ENCODE results near the gene NDUFA11. TPM values are rescaled to one million over a fixed set of nuclear protein-coding genes. Genes with fewer than 3 reads are reported as not detected.

NDUFA11 gene
- total and polyA plus RNA-seq, 2 of the 4 experiments (the other 2 are of a cell fraction): 375 to 1,276 TPM

DNA sequence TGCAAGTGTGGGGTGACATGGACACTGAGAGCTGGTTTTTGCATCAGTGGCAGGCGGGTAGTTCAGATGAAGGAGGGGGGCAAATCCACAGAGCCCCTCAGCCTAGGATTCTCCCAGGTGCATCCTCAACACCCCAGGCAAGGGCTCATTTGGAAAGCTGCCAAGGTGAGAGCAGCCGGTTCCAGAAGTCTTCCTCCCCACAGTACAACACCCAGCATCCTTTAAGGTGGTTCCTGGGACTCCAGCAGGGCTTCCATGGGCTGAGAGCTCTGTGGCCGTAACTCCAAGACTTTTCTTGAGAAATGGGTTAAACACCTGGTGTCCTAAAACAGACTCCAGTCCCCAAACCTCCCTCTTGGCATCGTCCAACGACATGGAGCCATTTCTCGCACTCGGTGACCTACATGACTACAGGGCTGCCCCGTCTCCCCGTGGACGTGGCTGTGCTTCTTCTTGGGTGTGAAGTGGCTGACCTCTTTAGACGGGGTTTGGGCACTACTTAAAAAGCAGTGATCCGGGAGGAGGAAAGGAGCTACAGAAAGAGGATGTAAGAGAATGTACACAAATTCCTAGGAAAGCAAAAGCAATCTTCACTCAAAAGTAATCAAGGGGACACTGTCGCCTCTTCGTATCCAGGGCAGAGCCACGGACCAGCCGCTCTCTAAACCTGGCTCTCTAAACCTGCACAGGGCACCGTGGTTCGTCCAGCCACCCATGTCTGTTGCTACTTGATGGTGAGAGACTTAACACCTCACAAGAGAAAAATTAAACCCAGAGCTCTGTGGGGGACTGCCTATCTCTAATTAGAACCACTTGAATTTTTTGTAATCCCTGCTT, 48.8 kb upstream of the NDUFA11 start:
- H3K9ac ChIP-seq (ENCODE audit: low read depth, low read length): no peak overlapping the region
- POLR2A ChIA-PET (ENCODE audit: unreplicated experiment): no interaction called here
- BruUV-seq (replicated peaks): no TSS peak

More for the DNA sequence above, 48.8 kb upstream of the NDUFA11 start:
- in situ Hi-C loops (cut with MboI; ENCODE audit: low sequenced_read_pairs) (no loop called here), intact Hi-C loops (cut with micrococcal nuclease) (no loop called here), dilution Hi-C loops (cut with HindIII; ENCODE audit: low sequenced_read_pairs, unreplicated experiment) (no loop called here)
- Histone ChIP-seq H4K20me1 (ENCODE audit: insufficient read depth, low read length) (peaks cover 75% of the 10 kb centered on the region), H3K4me2 (ENCODE audit: low read depth, low read length) (peak overlapping the region; percentile 41; the same call in 1 of the 2 replicates), H2BK20ac (ENCODE audit: low read depth, low read length) (peak overlapping the region; percentile 88), H3K56ac (ENCODE audit: extremely low read depth, insufficient read depth, low read length) (peak overlapping the region; percentile 46; the same call in 1 of the 2 replicates), H3K27me3 (ENCODE audit: control insufficient read depth, insufficient read depth, low read length) (no peaks in the 10 kb centered on the region), H3K4me1 (ENCODE audit: control insufficient read depth, insufficient read depth, low read length) (peaks cover 58% of the 10 kb centered on the region), H4K8ac (ENCODE audit: low read depth in 2 of 2, low read length in 2 of 2) (peak overlapping the region; percentile 35 to 46; a peak in 2 of 4 replicates), H3K36me3 (ENCODE audit: control insufficient read depth, insufficient read depth, low read length) (peaks cover 15% of the 10 kb centered on the region), H3K14ac (replicated peaks; ENCODE audit: low read depth, low read length) (peak overlapping the region; percentile 72), H3K27ac (ENCODE audit: insufficient read depth, low read length) (peak overlapping the region; percentile 67), H3K4ac (ENCODE audit: low read depth, low read length) (peak overlapping the region; percentile 91), H2BK5ac (ENCODE audit: low read depth, low read length, poor library complexity, severe bottlenecking) (peak overlapping the region; percentile 22), H3K23ac (ENCODE audit: low read depth, low read length) (peak overlapping the region; percentile 66), H3K79me1 (ENCODE audit: low read depth in 1 of 2, low read length in 2 of 2) (peaks cover 41 to 99% of the 10 kb centered on the region in 2 experiments), H3K9me1 (ENCODE audit: insufficient read depth, low read length) (peaks cover 45% of the 10 kb centered on the region), H4K5ac (ENCODE audit: low read depth, low read length) (peak overlapping the region; percentile 37; the same call in 1 of the 2 replicates), H2AK5ac (ENCODE audit: low read depth, low read length) (peak overlapping the region; percentile 96), H3K4me3 (ENCODE audit: insufficient read depth, low read depth, low read length) (no peak overlapping the region), H2BK120ac (ENCODE audit: low read depth, low read length) (peak overlapping the region; percentile 87), H2BK15ac (ENCODE audit: low read depth, low read length) (peak overlapping the region; percentile 89; the same call in 2 of the 3 replicates), H4K91ac (ENCODE audit: insufficient read depth, low read depth, low read length) (peak overlapping the region; percentile 64), H3K18ac (ENCODE audit: low read depth, low read length) (peak overlapping the region; percentile 25; the same call in 1 of the 2 replicates), H2AK9ac (replicated peaks; ENCODE audit: low read depth, low read length, poor library complexity) (peak overlapping the region; percentile 22), H2AFZ (replicated peaks; ENCODE audit: low read length, poor library complexity) (no peak overlapping the region), H3K9me3 (ENCODE audit: control insufficient read depth, insufficient read depth, low read length) (no peaks in the 10 kb centered on the region)
- no peak for DNase-seq
- WGBS, 2 experiments (ENCODE audit: extremely low coverage in 2 of 2, insufficient read length in 1 of 2): 60% methylated on average over 3 of the region's 18 CpGs; no CpG with 5 or more reads in 1 of the 2 experiments
- CTCF ChIA-PET: no interaction called here
- ATAC-seq (ENCODE audit: low read depth): no peak
- TF ChIP-seq CHD1 (IDR thresholded peaks at IDR 0.05; ENCODE audit: low read depth, low read length) (no peak), RCOR1 (IDR thresholded peaks at IDR 0.05; ENCODE audit: insufficient replicate concordance, low read length) (no peak), POLR2A (IDR thresholded peaks at IDR 0.05; ENCODE audit: low read depth, low read length) (no peak), MXI1 (IDR thresholded peaks at IDR 0.05; ENCODE audit: borderline replicate concordance, low read depth, low read length) (no peak)
- TF ChIP-seq, protein P1, sequence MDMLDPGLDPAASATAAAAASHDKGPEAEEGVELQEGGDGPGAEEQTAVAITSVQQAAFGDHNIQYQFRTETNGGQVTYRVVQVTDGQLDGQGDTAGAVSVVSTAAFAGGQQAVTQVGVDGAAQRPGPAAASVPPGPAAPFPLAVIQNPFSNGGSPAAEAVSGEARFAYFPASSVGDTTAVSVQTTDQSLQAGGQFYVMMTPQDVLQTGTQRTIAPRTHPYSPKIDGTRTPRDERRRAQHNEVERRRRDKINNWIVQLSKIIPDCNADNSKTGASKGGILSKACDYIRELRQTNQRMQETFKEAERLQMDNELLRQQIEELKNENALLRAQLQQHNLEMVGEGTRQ (IDR thresholded peaks at IDR 0.05; ENCODE audit: low read depth, low read length): no peak
- TF ChIP-seq, protein P2, sequence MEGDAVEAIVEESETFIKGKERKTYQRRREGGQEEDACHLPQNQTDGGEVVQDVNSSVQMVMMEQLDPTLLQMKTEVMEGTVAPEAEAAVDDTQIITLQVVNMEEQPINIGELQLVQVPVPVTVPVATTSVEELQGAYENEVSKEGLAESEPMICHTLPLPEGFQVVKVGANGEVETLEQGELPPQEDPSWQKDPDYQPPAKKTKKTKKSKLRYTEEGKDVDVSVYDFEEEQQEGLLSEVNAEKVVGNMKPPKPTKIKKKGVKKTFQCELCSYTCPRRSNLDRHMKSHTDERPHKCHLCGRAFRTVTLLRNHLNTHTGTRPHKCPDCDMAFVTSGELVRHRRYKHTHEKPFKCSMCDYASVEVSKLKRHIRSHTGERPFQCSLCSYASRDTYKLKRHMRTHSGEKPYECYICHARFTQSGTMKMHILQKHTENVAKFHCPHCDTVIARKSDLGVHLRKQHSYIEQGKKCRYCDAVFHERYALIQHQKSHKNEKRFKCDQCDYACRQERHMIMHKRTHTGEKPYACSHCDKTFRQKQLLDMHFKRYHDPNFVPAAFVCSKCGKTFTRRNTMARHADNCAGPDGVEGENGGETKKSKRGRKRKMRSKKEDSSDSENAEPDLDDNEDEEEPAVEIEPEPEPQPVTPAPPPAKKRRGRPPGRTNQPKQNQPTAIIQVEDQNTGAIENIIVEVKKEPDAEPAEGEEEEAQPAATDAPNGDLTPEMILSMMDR (conservative IDR thresholded peaks at IDR 0.05; ENCODE audit: low read depth, low read length): no peak
